Measurements from ENCODE around the gene CAPG.

Gene CAPG

GRCh38 chr2:85399183-85399455, 11.0 kb downstream of the CAPG start:
- DNase-seq (ENCODE audit: low spot score) = no peak
- TF ChIP-seq CTCF (IDR thresholded peaks at IDR 0.05; ENCODE audit: extremely low read depth, missing control alignments) = no peak

- TF ChIP-seq CTCF (IDR thresholded peaks at IDR 0.05; ENCODE audit: extremely low read depth, missing control alignments) = no peak
- no peak for DNase-seq (ENCODE audit: low spot score)
These were observed 11.6 kb downstream of the CAPG start for GRCh38 chr2:85398426-85399182.

- no peak for TF ChIP-seq CTCF (IDR thresholded peaks at IDR 0.05; ENCODE audit: extremely low read depth, missing control alignments)
- no peak for DNase-seq (ENCODE audit: low spot score)
These were observed 12.2 kb downstream of the CAPG start for GRCh38 chr2:85397925-85398331.

- no peak for DNase-seq (ENCODE audit: low spot score)
- no peak for TF ChIP-seq CTCF (IDR thresholded peaks at IDR 0.05; ENCODE audit: extremely low read depth, missing control alignments)
These were observed 13.4 kb downstream of the CAPG start for GRCh38 chr2:85396531-85397470.

- no peak for DNase-seq (ENCODE audit: low spot score)
- TF ChIP-seq CTCF (IDR thresholded peaks at IDR 0.05; ENCODE audit: extremely low read depth, missing control alignments) = no peak
These were observed 14.2 kb downstream of the CAPG start for GRCh38 chr2:85395912-85396475.

- DNase-seq (ENCODE audit: low spot score) = no peak
- TF ChIP-seq CTCF (IDR thresholded peaks at IDR 0.05; ENCODE audit: extremely low read depth, missing control alignments) = no peak
These were observed 15.2 kb downstream of the CAPG start for GRCh38 chr2:85394976-85395375.

- no peak for DNase-seq (ENCODE audit: low spot score)
- no peak for TF ChIP-seq CTCF (IDR thresholded peaks at IDR 0.05; ENCODE audit: extremely low read depth, missing control alignments)
These were observed 15.9 kb downstream of the CAPG start for GRCh38 chr2:85394261-85394681.
